Body of pancreas (tissue), 4 donors: Measurements from ENCODE around the gene NOL11. TPM values are rescaled to one million over a fixed set of nuclear protein-coding genes. Genes with fewer than 3 reads are reported as not detected.
"Not testable (repeated sequence)": the region's sequence is repeated elsewhere in the genome, so short reads cannot be mapped to it uniquely, and the experiment has no call there.

Source experiments
- ATAC-seq: fragments of 150-250 bp; one replicate; pipeline ENCODE4 v1.9.1; 2016
- DNase-seq, 4 donors: peaks; one replicate each; pipeline ENCODE4 v3.0.0-alpha.2; 2019
- H3K27ac ChIP-seq, 4 donors: fragments of 200-600 bp; sonication (generic); 1 replicate in 3 of 4; 2 replicates in 1 of 4; pipeline versions ENCODE4 v1.5.1 to v1.6.1; 2016 to 2019; ENCODE audit warnings: mild to moderate bottlenecking in 1 of 4, mixed read lengths in 1 of 4, moderate library complexity in 1 of 4
- H3K27me3 ChIP-seq, 2 donors: fragments of 200-600 bp; sonication (generic); one replicate each; pipeline ENCODE4 v1.6.0; 2016; ENCODE audit warnings: mild to moderate bottlenecking in 1 of 2
- H3K36me3 ChIP-seq, 2 donors: fragments of 200-600 bp; sonication (generic); replicated peaks in 1 of 2; 2 replicates each; pipeline ENCODE4 v1.5.1; 2016; ENCODE audit warnings: low read depth in 2 of 2; ENCODE audit not compliant: insufficient read depth in 1 of 2
- H3K4me1 ChIP-seq: fragments of 200-600 bp; sonication (generic); one replicate; pipeline ENCODE4 v1.6.0; 2016
- H3K4me3 ChIP-seq, 2 donors: fragments of 200-600 bp; sonication (generic); 1 replicate in 1 of 2; 2 replicates in 1 of 2; pipeline ENCODE4 v1.5.1; 2016 to 2019
- H3K9me3 ChIP-seq, 3 donors: fragments of 200-600 bp; sonication (generic); 1 replicate in 2 of 3; 2 replicates in 1 of 3; pipeline ENCODE4 v1.5.1; 2016
- CTCF ChIP-seq, 7 experiments: fragments of 450-650 bp in 4 of 7; fragments of 200-600 bp in 3 of 7; sonication (generic) in 3 of 7; IDR thresholded peaks; one replicate each; pipeline ENCODE4 v1.5.1; 2016 to 2019; ENCODE audit warnings: antibody characterized with exemption in 7 of 7
- POLR2A ChIP-seq, 3 donors: fragments of 450-650 bp; IDR thresholded peaks; one replicate each; pipeline ENCODE4 v1.6.1; 2016; ENCODE audit warnings: antibody characterized with exemption in 3 of 3, mild to moderate bottlenecking in 2 of 3
- WGBS, 2 donors: methylation state at CpG; one replicate each; pipeline ENCODE4 v1.1.5; 2017; 5-methylcytosine and 5-hydroxymethylcytosine counted together
- intact Hi-C: fragments of 100-400 bp; cut with DNase I; formaldehyde crosslinking; loops from one replicate; pipeline ENCODE4 v1.15.1; 2023
- total RNA-seq, 2 donors: library from RNA; depleted of rRNA; stranded (reverse); fragments of >200 nt; gene quantifications; one replicate each; pipeline ENCODE4 v1.1.0, GENCODE V29; 2016

Gene NOL11
- total RNA-seq, 2 donors from 2014 or later, result 15.0 to 15.8 TPM

GRCh38 chr17:67700725-67701119 is 17.0 kb upstream of the NOL11 start:
- no peaks in the 10 kb centered on the region for H3K9me3 ChIP-seq
- TF ChIP-seq POLR2A (IDR thresholded peaks at IDR 0.05), result no peak
- no peak for TF ChIP-seq CTCF (IDR thresholded peaks at IDR 0.05)
- ATAC-seq (no peak), DNase-seq (no peak)
- intact Hi-C loops, result no loop called here
- WGBS, 2 donors, result 74% methylated on average over 1 of the region's 1 CpG
- peaks cover 5% of the 10 kb centered on the region for H3K4me1 ChIP-seq
- no peaks in the 10 kb centered on the region for H3K27me3 ChIP-seq
- no peak overlapping the region for H3K27ac ChIP-seq
- no peak overlapping the region for H3K4me3 ChIP-seq
- H3K36me3 ChIP-seq, result no peaks in the 10 kb centered on the region

- intact Hi-C loops, H3K27ac ChIP-seq, DNase-seq, H3K4me3 ChIP-seq, H3K36me3 ChIP-seq, H3K4me1 ChIP-seq, H3K9me3 ChIP-seq, ATAC-seq, H3K27me3 ChIP-seq: not testable (repeated sequence)
- 79 to 84% methylated on average over 8 of the region's 8 CpGs for WGBS, 2 donors
These were observed 14.9 kb upstream of the NOL11 start for GRCh38 chr17:67702861-67703260.

- no peaks in the 10 kb centered on the region for H3K27me3 ChIP-seq
- ATAC-seq, result no peak
- H3K36me3 ChIP-seq, result no peaks in the 10 kb centered on the region
- WGBS, 2 donors, result 60 to 64% methylated on average over 2 of the region's 2 CpGs
- DNase-seq, result no peak
- H3K4me3 ChIP-seq, result no peak overlapping the region
- intact Hi-C loops, result no loop called here
- H3K4me1 ChIP-seq, result no peaks in the 10 kb centered on the region
- TF ChIP-seq POLR2A (IDR thresholded peaks at IDR 0.05), result no peak
- TF ChIP-seq CTCF (IDR thresholded peaks at IDR 0.05), result no peak
- no peaks in the 10 kb centered on the region for H3K9me3 ChIP-seq
- no peak overlapping the region for H3K27ac ChIP-seq
These were observed 10.3 kb upstream of the NOL11 start for GRCh38 chr17:67707442-67707841.

DNA sequence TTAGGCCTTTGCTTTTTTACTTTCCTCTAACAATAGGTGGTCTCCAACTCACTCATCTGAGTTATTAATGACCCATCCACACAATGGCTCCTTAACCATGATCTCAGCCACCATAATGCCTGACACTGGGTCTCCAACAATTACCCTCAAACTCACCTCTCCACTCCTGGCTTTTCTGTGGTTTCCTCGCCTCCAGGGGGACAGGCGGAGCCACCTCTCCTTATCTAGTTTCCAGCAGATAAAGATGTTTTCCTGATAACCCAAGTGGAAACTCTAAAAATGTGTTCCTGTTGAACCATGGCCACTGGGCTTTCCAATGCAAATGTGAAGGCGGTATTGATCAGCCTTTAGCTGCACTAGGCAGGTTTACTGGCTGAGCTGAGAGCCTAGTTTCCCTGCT is 9.4 kb upstream of the NOL11 start:
- no peaks in the 10 kb centered on the region for H3K27me3 ChIP-seq
- DNase-seq (no peak), ATAC-seq (no peak)
- H3K36me3 ChIP-seq, result no peaks in the 10 kb centered on the region
- no peaks in the 10 kb centered on the region for H3K9me3 ChIP-seq
- no peaks in the 10 kb centered on the region for H3K4me1 ChIP-seq
- TF ChIP-seq CTCF (IDR thresholded peaks at IDR 0.05), result no peak
- 90 to 91% methylated on average over 3 of the region's 3 CpGs for WGBS, 2 donors
- H3K27ac ChIP-seq, result no peak overlapping the region
- no peak overlapping the region for H3K4me3 ChIP-seq
- intact Hi-C loops, result no loop called here

- Histone ChIP-seq H3K27me3 (no peaks in the 10 kb centered on the region), H3K4me1 (peaks cover 4% of the 10 kb centered on the region), H3K4me3 (no peak overlapping the region), H3K27ac (no peak overlapping the region), H3K9me3 (no peaks in the 10 kb centered on the region), H3K36me3 (no peaks in the 10 kb centered on the region)
- no peak for ATAC-seq
- no peak for DNase-seq
- 57 to 63% methylated on average over 4 of the region's 4 CpGs for WGBS, 2 donors
- no peak for TF ChIP-seq CTCF (IDR thresholded peaks at IDR 0.05)
- TF ChIP-seq POLR2A (IDR thresholded peaks at IDR 0.05), result no peak
- intact Hi-C loops, result no loop called here
These were observed 5.8 kb upstream of the NOL11 start for GRCh38 chr17:67711916-67712315.
